HFF-Myc (cell line): ENCODE data around the gene DPP9.

Source experiments
- DNase-seq: peaks from one replicate; pipeline ENCODE4 v3.0.0-alpha.2; 2011; ENCODE audit warnings: low read depth; ENCODE audit errors: extremely low read depth
- H3K4me3 ChIP-seq: replicated peaks from 2 replicates; pipeline ENCODE4 v1.5.1; 2011; ENCODE audit warnings: low read depth, mild to moderate bottlenecking, control low read depth, low read length
- CTCF ChIP-seq: IDR thresholded peaks from 2 replicates; pipeline ENCODE4 v1.5.1; 2012; ENCODE audit warnings: mild to moderate bottlenecking, low read depth, low read length, control low read depth; ENCODE audit errors: missing control alignments

DPP9 gene

GRCh38 chr19:4710281-4710600 is 13.4 kb downstream of the DPP9 start:
- TF ChIP-seq CTCF, result no peak
- no peak for DNase-seq
- no peak overlapping the region for H3K4me3 ChIP-seq

GRCh38 chr19:4709440-4710280 is 14.0 kb downstream of the DPP9 start:
- H3K4me3 ChIP-seq, result no peak overlapping the region
- no peak for TF ChIP-seq CTCF
- DNase-seq, result no peak

- no peak for DNase-seq
- no peak for TF ChIP-seq CTCF
- H3K4me3 ChIP-seq, result no peak overlapping the region
Measured at GRCh38 chr19:4707956-4708650, 15.5 kb downstream of the DPP9 start.

GRCh38 chr19:4707322-4707721 is 16.3 kb downstream of the DPP9 start:
- TF ChIP-seq CTCF, result no peak
- no peak overlapping the region for H3K4me3 ChIP-seq
- no peak for DNase-seq

- H3K4me3 ChIP-seq, result no peak overlapping the region
- DNase-seq, result no peak
- no peak for TF ChIP-seq CTCF
Measured at GRCh38 chr19:4705413-4706131, 18.1 kb downstream of the DPP9 start.

- DNase-seq, result no peak
- no peak for TF ChIP-seq CTCF
- H3K4me3 ChIP-seq, result no peak overlapping the region
Measured at GRCh38 chr19:4704317-4704673, 19.3 kb downstream of the DPP9 start.
